ENCODE measurements around the gene CLCN6. TPM values are rescaled to one million over a fixed set of nuclear protein-coding genes. Genes with fewer than 3 reads are reported as not detected.

CLCN6 gene
- total RNA-seq, 2 donors from 2014 or later = 8.4 to 14.5 TPM

DNA sequence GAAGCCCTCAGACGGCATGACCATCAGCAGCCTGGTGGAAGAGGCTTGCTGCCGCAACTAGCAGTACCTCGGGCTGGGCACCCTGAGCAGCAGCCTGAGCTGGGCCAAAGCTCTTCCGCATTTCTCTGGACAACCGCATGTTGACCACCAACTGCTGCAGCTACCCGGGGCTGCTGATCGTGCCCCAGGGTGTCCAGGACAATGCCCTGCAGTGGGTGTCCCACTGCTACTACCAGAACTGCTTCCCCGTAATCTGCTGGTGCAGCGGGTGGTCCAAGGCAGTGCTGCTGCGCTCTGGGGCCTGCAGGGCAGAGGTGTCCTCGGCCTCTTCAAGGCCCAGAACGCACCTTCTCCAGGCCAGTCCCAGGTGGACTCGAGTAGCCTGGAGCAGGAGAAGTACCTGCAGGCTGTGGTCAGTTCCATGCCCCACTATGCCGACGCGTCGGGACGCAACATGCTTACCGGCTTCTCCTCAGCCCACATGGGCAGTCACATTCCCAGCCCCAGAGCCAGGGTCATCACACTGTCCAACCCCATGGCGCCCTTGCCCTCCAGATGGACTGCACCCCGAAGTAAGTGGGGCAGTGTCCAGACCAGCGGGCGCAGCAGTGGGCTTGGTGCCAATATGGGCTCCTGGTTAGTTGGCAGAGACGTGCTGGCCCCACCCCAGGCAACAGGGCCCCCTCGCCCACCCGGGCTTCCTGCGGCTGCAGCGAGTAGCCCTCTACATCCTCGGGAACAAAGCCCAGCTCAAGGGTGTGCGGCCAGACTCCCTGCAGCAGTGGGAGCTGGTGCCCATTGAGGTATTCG lies 72.3 kb downstream of the CLCN6 start:
- no peak for DNase-seq
- Histone ChIP-seq H3K27ac (no peak overlapping the region), H3K4me1 (no peaks in the 10 kb centered on the region), H3K4me3 (no peak overlapping the region), H3K9me3 (no peaks in the 10 kb centered on the region), H3K27me3 (no peaks in the 10 kb centered on the region), H3K9ac (ENCODE audit: low read depth in 2 of 2, low read length in 2 of 2) (no peak overlapping the region), H3K36me3 (no peaks in the 10 kb centered on the region)
- TF ChIP-seq, protein P1, sequence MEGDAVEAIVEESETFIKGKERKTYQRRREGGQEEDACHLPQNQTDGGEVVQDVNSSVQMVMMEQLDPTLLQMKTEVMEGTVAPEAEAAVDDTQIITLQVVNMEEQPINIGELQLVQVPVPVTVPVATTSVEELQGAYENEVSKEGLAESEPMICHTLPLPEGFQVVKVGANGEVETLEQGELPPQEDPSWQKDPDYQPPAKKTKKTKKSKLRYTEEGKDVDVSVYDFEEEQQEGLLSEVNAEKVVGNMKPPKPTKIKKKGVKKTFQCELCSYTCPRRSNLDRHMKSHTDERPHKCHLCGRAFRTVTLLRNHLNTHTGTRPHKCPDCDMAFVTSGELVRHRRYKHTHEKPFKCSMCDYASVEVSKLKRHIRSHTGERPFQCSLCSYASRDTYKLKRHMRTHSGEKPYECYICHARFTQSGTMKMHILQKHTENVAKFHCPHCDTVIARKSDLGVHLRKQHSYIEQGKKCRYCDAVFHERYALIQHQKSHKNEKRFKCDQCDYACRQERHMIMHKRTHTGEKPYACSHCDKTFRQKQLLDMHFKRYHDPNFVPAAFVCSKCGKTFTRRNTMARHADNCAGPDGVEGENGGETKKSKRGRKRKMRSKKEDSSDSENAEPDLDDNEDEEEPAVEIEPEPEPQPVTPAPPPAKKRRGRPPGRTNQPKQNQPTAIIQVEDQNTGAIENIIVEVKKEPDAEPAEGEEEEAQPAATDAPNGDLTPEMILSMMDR (IDR thresholded peaks at IDR 0.05) = no peak
- intact Hi-C loops (cut with DNase I) = no loop called here

DNA sequence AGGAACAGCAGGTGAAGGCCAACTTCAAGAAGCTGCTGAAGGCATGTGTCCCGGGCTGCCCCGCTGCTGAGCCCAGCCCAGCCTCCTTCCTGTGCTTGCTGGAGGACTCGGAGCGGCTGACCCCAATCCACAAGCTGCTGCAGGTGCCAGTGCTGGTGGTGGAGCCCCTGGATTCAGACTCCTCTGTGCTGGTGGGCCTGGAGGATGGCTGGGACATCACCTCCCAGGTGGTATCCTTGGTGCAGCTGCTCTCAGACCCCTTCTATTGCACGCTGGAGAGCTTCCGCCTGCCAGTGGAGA lies 72.8 kb downstream of the CLCN6 start:
- Histone ChIP-seq H3K9me3 (no peaks in the 10 kb centered on the region), H3K4me3 (no peak overlapping the region), H3K27ac (no peak overlapping the region), H3K9ac (ENCODE audit: low read depth in 2 of 2, low read length in 2 of 2) (no peak overlapping the region), H3K4me1 (no peaks in the 10 kb centered on the region), H3K36me3 (no peaks in the 10 kb centered on the region), H3K27me3 (no peaks in the 10 kb centered on the region)
- intact Hi-C loops (cut with DNase I) = no loop called here
- no peak for DNase-seq
- TF ChIP-seq, protein P1 (IDR thresholded peaks at IDR 0.05) = no peak

DNA sequence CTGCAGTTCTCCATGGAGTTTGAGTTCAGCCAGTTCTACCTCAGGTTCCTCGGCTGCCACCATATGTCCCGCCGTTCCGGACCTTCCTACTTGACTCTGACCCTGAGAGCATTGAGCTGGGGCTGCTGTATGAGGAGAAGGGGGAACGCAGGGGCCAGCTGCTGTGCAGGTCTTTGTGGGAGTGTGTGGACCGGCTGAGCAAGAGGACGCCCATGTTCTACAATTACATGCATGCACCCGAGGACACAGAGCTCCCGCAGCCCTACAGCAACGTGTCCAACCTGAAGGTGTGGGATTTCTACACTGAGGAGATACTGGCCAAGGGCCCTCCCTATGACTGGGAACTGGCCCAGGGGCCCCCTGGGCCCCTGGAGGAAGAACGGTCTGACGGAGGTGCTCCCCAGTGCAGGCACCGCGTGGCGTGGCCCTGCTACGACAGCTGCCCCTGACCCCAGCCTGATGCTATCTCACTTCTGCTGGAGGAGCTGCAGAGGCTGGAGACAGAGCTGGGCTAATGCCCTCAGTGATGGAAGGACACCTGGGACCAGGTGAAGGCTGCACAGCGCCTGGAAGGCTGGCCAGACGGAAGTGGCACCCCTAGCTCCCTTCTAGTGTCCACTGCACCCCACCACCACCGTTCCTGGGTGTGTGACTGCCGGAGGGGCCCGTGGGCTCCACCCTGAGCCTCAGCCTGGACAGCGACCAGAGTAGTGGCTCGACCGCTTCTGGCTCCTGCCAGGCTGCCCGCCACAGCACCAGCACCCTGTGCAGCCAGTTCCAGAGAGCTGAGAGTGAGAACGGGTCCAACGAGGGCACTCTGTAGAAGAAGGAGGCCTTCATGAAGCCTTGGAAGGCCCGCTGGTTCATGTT lies 73.6 kb downstream of the CLCN6 start:
- Histone ChIP-seq H3K27ac (no peak overlapping the region), H3K4me1 (no peaks in the 10 kb centered on the region), H3K36me3 (no peaks in the 10 kb centered on the region), H3K4me3 (no peak overlapping the region), H3K27me3 (no peaks in the 10 kb centered on the region), H3K9me3 (no peaks in the 10 kb centered on the region), H3K9ac (ENCODE audit: low read depth in 2 of 2, low read length in 2 of 2) (no peak overlapping the region)
- no peak for DNase-seq
- intact Hi-C loops (cut with DNase I) = no loop called here
- TF ChIP-seq, protein P1 (IDR thresholded peaks at IDR 0.05) = no peak

DNA sequence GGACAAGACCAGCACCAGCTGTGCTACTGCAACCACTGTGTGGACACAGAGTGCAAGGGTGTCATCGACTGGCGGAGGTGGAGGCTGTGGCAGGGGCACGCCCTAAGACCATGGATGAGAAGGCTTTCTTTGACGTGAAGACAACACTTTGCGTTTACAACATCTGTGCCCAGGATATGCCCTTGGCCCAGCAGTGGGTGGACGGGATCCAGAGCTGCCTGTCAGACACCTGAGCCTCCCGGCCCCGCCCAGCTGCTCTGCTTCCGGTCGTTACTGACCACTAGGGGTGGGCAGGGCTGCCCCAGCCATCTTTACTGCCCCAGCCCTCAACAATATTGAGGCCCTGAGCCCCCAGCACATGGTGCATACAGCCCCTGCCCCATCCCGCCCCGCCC lies 74.2 kb downstream of the CLCN6 start:
- Histone ChIP-seq H3K4me1 (no peaks in the 10 kb centered on the region), H3K27me3 (no peaks in the 10 kb centered on the region), H3K9ac (ENCODE audit: low read depth in 2 of 2, low read length in 2 of 2) (no peak overlapping the region), H3K36me3 (no peaks in the 10 kb centered on the region), H3K4me3 (no peak overlapping the region), H3K27ac (no peak overlapping the region), H3K9me3 (no peaks in the 10 kb centered on the region)
- TF ChIP-seq, protein P1 (IDR thresholded peaks at IDR 0.05) = no peak
- intact Hi-C loops (cut with DNase I) = no loop called here
- no peak for DNase-seq

DNA sequence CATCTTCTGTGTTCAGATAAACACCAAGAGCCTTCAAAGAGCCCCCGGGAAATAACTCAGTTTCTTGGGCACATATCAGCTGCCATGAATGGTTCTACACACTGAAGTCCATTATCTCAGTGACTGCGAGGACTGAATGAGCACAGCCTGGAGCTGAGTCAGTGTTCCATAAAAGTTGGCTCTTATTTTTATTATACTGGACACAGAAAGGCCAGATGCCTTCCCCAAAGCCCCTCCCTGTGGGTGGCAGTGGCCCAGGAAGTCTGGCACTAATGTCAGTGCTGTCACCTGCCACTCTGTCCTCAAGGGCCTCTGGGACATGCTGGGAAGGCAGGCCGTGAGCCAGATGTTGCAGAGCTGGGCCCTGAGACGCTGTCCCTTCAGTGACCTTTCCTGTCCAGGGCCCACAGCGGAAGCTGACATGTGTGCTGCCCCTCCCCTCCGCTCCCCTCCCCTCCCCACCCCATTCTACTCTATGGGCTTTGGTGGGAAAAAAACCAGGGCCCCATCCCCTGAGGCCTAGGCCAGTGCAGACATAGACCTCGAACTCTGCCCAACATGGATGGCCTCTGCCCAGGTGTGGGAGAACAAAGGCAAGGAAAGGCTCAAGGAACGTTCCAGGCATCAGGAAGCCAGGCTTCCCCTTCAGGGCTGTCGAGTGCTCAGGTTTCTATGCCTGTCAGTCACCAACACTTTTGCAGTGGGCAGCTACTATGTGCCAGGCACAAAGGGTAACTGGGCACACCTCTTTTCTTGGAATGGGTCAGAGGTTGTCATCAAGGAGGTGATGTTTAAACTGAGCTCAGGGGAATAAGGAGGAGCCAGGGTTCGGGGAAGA lies 75.1 kb downstream of the CLCN6 start:
- H3K9ac ChIP-seq (ENCODE audit: low read depth in 2 of 2, low read length in 2 of 2) = no peak overlapping the region
- intact Hi-C loops (cut with DNase I) = no loop called here
- H3K9me3 ChIP-seq = no peaks in the 10 kb centered on the region
- TF ChIP-seq, protein P1 (IDR thresholded peaks at IDR 0.05) = no peak
- no peak for DNase-seq
- H3K4me3 ChIP-seq = no peak overlapping the region
- H3K36me3 ChIP-seq = no peaks in the 10 kb centered on the region
- no peaks in the 10 kb centered on the region for H3K4me1 ChIP-seq
- H3K27me3 ChIP-seq = no peaks in the 10 kb centered on the region
- H3K27ac ChIP-seq = no peak overlapping the region
